ENCODE results near the gene ETV3L. TPM values are rescaled to one million over a fixed set of nuclear protein-coding genes. Genes with fewer than 3 reads are reported as not detected.

ETV3L gene
- total RNA-seq, 1 experiment from 2014 or later: not detected

DNA sequence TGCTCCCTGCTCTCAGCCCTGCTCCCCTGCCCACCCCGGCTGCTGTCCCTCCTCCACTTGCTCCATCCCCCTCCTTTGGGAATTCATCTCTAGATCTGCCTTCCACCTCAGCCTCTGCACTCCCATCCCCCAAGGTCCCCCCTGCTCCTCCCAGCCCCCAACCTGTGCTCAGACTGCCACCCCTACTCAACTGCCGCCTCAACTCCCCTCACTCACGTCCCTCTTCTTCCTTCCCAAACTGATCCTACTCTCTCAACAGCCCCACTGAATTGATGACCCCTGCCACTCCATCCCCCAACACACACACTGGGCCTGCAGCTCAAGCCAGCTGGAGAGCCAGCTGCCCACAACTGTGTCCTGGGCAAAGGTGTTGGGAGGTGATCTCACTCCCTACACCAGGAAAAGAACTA is 15.8 kb upstream of the ETV3L start:
- intact Hi-C loops (cut with micrococcal nuclease; ENCODE audit: unreplicated experiment) (no loop called here), in situ Hi-C loops (cut with HindIII; ENCODE audit: low pct_unique_long_range_greater_than_20kb, low sequenced_read_pairs) (no loop called here)
- ChIA-PET POLR2A (no interaction called here), CTCF (interaction anchor here (1.4 kb wide), 1 partner anchor 25 kb away, joined by 3 read pairs; no protein-coding TSS in a partner anchor)
- no TSS peak for BruUV-seq (replicated peaks)
- ATAC-seq: no peak
- Histone ChIP-seq H3K27me3 (ENCODE audit: control insufficient read depth, insufficient read depth, low read length) (no peaks in the 10 kb centered on the region), H3K4me3 (ENCODE audit: low read depth in 2 of 2, low read length in 2 of 2) (no peak overlapping the region), H3K9me3 (ENCODE audit: control insufficient read depth, insufficient read depth, low read depth, low read length) (no peaks in the 10 kb centered on the region), H3K36me3 (ENCODE audit: control insufficient read depth, insufficient read depth, low read length) (no peaks in the 10 kb centered on the region), H3K4me1 (ENCODE audit: control insufficient read depth, insufficient read depth, low read length) (no peaks in the 10 kb centered on the region), H3K27ac (ENCODE audit: low read length) (no peak overlapping the region)
- TF ChIP-seq, protein P1, sequence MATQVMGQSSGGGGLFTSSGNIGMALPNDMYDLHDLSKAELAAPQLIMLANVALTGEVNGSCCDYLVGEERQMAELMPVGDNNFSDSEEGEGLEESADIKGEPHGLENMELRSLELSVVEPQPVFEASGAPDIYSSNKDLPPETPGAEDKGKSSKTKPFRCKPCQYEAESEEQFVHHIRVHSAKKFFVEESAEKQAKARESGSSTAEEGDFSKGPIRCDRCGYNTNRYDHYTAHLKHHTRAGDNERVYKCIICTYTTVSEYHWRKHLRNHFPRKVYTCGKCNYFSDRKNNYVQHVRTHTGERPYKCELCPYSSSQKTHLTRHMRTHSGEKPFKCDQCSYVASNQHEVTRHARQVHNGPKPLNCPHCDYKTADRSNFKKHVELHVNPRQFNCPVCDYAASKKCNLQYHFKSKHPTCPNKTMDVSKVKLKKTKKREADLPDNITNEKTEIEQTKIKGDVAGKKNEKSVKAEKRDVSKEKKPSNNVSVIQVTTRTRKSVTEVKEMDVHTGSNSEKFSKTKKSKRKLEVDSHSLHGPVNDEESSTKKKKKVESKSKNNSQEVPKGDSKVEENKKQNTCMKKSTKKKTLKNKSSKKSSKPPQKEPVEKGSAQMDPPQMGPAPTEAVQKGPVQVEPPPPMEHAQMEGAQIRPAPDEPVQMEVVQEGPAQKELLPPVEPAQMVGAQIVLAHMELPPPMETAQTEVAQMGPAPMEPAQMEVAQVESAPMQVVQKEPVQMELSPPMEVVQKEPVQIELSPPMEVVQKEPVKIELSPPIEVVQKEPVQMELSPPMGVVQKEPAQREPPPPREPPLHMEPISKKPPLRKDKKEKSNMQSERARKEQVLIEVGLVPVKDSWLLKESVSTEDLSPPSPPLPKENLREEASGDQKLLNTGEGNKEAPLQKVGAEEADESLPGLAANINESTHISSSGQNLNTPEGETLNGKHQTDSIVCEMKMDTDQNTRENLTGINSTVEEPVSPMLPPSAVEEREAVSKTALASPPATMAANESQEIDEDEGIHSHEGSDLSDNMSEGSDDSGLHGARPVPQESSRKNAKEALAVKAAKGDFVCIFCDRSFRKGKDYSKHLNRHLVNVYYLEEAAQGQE (IDR thresholded peaks at IDR 0.05; ENCODE audit: insufficient read depth in 1 of 2, low read depth in 2 of 2, low read length in 1 of 2): no peak
- no peak for TF ChIP-seq TCF7L2 (IDR thresholded peaks at IDR 0.05; ENCODE audit: low read depth, low read length)
- TF ChIP-seq SIN3A (IDR thresholded peaks at IDR 0.05; ENCODE audit: borderline replicate concordance, insufficient read depth, low read depth, low read length): no peak
- TF ChIP-seq POLR2AphosphoS5 (IDR thresholded peaks at IDR 0.05; ENCODE audit: low read depth, low read length): no peak
- no peak for DNase-seq (ENCODE audit: low read depth, low spot score)

- ChIA-PET POLR2A (no interaction called here), CTCF (interaction anchor here (0.5 to 1.4 kb wide), 3 partner anchors 8 to 46 kb away, joined by 3 to 4 read pairs (median 3); no protein-coding TSS in a partner anchor)
- intact Hi-C loops (cut with micrococcal nuclease; ENCODE audit: unreplicated experiment): no loop called here
Observed at GRCh38 chr1:157114183-157115121, 14.8 kb upstream of the ETV3L start.

More at GRCh38 chr1:157114183-157115121, 14.8 kb upstream of the ETV3L start:
- DNase-seq (ENCODE audit: low read depth, low spot score) (no peak), ATAC-seq (no peak)
- in situ Hi-C loops (cut with HindIII; ENCODE audit: low pct_unique_long_range_greater_than_20kb, low sequenced_read_pairs): no loop called here
- Histone ChIP-seq H3K27ac (ENCODE audit: low read length) (no peak overlapping the region), H3K4me1 (ENCODE audit: control insufficient read depth, insufficient read depth, low read length) (no peaks in the 10 kb centered on the region), H3K4me3 (ENCODE audit: low read depth in 2 of 2, low read length in 2 of 2) (no peak overlapping the region), H3K9me3 (ENCODE audit: control insufficient read depth, insufficient read depth, low read depth, low read length) (no peaks in the 10 kb centered on the region), H3K27me3 (ENCODE audit: control insufficient read depth, insufficient read depth, low read length) (no peaks in the 10 kb centered on the region), H3K36me3 (ENCODE audit: control insufficient read depth, insufficient read depth, low read length) (no peaks in the 10 kb centered on the region)
- no TSS peak for BruUV-seq (replicated peaks)
- no peak for TF ChIP-seq SIN3A (IDR thresholded peaks at IDR 0.05; ENCODE audit: borderline replicate concordance, insufficient read depth, low read depth, low read length)
- no peak for TF ChIP-seq TCF7L2 (IDR thresholded peaks at IDR 0.05; ENCODE audit: low read depth, low read length)
- TF ChIP-seq, protein P1 (IDR thresholded peaks at IDR 0.05; ENCODE audit: insufficient read depth in 1 of 2, low read depth in 2 of 2, low read length in 1 of 2): no peak
- TF ChIP-seq CTCF (IDR thresholded peaks at IDR 0.05): no peak
- TF ChIP-seq POLR2AphosphoS5 (IDR thresholded peaks at IDR 0.05; ENCODE audit: low read depth, low read length): no peak
